GM21717 (cell line): Measurements from ENCODE around the gene ALOX15.
"Not testable (repeated sequence)": the region's sequence is repeated elsewhere in the genome, so short reads cannot be mapped to it uniquely, and the experiment has no call there.

Experiments used
- ATAC-seq: cut with Tn5 transposase; IDR thresholded peaks from one replicate; pipeline ENCODE4 v1.9.1; 2021; ENCODE audit warnings: mild to moderate bottlenecking, moderate library complexity; ENCODE audit not compliant: unreplicated experiment

Gene ALOX15

DNA sequence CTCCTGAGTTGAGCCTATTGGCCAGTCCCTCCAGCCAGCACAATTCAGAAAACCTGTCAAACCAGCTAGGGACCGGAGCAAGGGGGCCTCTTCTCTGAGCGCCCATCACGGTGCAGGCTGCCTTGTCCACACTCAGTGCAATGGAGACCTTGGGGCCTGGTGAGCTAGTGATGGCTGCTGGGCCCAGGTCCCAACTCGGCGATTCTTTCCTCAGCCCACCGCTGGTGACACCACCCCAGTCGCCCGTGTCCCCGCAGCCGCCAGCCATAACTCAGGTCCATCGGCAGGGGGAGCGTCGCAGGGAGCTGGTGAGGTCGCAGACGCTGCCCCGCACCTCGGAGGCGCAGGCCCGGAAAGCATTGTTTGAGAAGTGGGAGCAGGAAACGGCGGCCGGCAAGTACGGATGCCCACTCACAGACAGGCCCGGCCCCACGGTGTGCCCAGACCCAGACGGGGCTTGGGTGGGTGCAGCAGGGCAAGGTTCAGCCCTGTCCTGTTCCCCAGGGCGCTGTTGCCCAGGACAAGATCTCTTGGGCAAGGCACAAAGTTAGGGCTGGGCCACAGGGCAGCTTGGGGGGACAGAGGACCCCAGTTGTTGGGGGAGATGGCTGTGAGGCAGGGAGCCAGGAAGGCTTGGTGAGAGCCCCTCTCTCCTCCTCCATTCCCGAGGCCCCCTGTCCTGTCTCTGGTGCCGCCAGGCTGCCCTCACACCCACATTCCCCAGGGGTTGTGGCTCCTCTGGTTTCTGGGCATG lies 46.4 kb downstream of the ALOX15 start:
- ATAC-seq: no peak

DNA sequence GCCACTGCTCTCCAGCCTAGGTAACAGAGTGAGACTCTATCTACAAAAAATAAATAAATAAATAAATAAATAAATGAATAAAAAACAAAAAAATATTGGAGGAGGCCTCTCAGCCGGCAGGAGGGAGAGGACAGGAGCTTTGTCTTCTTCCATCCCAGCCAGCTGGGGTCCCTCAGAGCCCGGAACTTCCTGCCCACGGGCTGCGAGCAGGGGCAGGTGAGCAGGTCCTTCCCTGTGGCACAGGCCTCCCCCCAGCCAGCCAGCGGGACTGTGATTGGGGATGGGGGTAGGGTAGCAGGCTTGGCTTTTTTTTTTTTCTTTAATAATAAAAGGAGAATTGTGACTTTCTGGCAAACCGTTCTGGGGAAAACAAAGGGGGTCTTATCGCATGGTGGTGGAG lies 47.1 kb downstream of the ALOX15 start:
- ATAC-seq: no peak

DNA sequence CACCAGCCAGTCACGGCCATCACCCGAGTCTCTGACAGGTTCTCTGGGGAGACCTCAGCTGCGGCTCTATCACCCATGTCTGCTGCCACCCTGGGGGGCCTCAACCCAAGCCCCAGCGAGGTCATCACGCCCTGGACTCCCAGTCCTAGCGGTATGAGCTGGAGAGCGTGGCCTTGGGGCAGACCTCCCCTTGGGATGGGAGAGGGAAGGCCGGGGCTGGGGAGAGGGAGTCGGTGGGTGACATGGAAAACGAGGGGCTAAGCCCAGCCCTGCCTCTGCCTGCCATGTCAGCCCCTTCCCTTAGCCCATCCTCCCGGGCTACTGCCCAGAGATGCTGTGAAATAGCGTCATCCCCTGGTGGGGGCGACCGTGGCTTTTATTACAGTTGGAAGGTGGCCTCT lies 48.5 kb downstream of the ALOX15 start:
- ATAC-seq: no peak

DNA sequence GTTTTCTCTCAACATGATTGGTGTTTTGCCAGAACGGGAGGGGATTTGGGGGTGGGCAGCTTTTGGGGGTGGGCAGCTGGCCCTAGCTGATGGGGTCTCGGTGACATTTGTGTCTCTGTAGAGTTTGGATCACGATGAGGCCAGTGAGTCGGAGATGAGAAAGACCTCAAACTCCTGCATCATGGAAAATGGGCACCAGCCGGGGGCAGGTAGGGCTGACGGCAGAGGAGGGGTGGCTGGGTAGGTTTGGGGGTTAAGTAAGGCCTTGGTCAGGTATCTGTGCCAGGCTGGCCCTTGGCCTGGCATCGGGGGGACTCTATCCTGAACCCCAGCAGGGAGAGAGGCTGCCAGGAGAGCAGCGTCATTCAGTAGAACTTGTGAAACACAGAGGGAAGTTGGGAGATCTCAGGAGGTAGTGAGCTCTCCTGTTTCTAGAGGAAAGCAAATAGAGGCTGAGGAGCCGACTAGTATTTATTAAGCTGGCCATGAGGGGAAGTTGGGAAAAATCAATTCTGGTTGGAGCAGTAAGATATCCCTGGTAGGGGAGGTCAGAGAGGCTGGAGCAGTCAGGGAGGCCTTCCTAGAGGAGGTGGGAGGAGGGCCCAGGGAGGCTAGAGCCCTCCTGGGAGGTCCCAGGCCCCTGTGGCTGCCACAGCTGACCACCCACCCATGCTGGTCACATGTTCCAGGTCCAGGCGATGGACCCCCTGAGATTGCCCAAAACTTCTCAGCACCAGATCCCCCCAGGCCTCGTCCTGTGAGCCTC lies 49.1 kb downstream of the ALOX15 start:
- no peak for ATAC-seq

DNA sequence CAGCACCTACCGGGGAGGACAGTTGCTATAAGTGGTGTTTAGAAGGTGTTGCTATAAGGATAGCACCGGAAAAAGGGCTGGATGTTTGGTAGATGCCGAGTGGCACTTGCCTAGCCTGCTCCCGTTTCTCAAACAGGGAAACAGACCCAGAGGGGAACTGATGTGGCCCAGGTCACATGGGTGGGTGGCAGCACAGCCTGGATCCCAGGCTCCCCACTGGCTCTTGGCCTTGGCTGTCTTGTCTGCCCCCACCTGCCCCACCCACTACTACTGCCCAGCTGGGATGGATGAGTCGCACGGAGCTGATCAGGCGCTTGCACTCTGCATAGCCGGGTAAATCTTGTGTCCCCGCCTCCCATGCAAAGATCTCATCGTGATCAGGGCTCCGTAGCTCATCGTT lies 49.9 kb downstream of the ALOX15 start:
- no peak for ATAC-seq

DNA sequence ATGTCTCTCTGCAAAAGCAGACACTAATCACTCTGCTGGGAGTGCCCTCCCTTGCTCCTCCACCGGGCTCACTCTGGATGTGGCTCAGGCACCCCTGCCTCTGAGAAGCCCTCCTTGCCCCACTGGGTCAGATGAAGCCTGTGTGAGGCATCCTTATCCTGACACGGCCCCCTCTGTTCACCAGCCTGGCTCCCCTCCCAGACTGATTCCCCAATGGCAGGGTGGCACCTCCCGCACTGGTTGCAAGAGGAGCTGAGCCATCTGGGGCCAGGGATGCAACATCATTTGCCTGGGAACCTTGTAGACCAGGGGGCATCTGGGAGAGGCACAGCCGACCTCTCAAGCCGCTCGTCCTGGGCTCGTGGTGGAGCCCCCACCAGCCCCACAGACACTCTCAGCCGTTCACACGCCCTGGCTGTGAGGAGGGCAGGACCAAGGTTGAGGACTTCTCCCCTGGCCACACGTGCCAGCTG lies 50.5 kb downstream of the ALOX15 start:
- ATAC-seq: no peak

DNA sequence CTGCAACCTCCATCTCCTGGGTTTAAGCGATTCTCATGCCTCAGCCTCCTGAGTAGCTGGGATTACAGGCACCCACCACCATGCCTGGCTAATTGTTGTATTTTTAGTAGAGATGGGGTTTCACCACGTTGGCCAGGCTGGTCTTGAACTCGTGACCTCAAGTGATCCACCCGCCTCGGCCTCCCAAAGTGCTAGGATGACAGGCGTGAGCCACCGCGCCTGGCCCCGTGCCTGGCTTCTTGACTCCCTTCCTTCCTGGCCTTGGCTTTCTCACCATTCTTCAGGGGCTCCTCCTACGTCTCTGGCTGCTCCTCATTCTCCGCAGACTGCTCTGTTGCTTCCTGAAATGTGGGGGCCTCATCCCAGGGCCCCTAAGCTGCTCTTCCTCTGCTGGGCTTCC lies 51.4 kb downstream of the ALOX15 start:
- ATAC-seq: not testable (repeated sequence)

DNA sequence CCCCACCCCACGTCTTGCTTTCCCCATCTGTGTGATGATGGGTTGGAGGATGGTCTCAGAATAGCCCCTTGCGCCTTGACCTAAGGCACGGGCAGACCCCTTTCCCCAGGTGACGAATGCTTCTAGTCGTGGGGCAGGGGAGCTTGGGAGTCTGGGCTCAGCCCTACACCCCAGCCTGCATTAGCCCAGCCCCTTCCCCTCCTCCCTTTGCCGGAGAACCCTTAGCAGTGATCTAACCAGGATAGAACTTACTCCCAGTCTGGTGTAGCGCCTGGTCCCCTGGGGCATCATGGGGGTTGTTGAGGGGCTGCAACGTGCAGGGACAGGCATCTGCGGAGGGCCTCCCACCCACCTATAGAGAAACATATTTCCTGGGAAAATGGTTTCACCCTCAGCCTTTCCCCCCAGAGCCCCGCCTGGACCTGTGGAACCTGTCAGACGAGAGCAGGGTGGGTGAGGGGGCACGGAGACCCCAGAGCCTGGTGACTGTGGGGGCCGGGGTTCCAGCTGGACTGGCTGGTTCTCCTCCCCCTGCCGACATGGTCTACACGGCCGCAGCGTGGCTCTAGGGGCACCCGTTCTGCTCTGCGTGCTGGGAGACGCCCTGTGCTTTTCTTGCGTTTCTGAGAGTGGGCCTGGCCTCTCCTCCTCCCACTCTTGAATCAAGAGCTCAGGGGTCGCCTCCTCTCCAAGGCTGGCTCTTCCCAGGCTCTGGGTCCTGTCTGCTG lies 52.4 kb downstream of the ALOX15 start:
- ATAC-seq: no peak

DNA sequence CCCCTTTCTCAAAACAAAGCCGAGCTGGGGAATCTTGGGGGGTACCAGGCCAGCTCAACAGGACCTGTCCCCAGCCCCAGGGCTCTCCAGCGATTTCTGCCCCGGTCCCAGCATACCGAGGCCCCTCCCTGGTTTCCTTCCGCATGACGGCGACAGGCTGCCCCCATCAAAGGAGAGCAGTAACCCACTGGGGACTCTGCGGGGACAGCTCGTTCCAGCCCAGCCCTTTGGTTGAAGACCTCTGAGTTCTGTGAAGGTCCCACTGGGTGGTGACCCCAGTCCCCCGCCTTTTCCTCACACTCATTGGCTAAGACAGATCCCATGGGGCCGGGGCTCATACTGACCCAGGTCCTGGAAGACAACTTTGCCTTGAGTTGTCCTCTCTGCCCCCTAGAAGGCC lies 53.1 kb downstream of the ALOX15 start:
- no peak for ATAC-seq

DNA sequence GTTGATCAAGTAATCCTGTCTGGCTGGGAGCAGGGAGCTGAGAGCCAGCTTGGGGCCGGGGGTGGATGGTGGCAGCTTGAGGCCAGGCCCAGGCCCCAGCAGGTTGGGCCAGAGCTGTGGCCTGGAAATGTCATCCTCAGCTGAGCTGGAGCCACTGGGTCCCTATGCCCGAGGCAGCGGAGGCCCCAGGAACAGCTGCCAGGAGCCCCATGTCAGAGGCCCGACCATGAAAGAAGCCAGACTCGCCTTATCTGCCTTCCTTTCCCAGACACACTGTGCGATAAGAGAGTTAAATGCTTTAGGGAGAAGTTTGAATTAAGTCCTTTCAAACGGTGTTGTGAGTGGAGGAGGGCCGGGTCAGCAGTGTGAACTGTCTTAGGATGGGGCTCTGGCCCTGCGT lies 53.7 kb downstream of the ALOX15 start:
- no peak for ATAC-seq

DNA sequence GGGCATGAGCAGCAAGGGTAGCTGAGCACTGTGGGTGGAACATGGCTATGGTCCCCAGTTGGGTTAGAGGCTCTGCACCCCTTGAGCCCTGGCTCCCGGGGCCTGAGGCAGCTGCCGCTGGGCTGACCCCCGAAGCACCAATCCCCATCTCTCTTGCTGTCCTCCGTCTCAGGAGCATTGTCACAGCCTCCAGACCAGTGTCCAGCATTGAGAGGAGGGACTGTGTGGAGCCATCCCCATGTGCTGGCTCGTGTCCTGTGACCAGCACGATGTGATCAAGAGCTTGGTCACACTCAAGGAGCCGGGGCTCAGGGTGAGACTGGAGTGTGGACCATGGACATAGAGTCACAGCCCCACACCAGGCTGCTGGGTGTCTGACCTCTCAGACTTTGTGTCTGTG lies 54.3 kb downstream of the ALOX15 start:
- ATAC-seq: no peak

DNA sequence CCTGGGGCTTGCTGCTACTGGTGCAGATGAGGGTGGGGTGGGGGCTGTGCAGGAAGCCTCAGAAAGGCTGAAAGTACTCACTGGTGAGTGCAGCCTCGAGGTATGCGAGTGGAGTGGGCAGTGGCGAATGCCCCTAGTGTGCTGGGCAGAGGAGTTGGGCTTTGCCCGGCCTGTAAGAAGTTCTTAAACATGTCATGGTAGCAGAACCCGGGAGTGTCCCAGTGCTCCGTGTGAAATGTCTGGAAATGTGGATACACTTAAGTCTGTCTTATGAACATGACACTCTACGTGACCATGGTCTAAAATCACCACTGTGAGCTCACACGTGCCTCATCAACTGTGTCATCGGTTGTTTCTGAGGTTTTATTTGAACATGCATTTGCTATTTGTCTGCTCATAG lies 55.4 kb downstream of the ALOX15 start:
- ATAC-seq: no peak

DNA sequence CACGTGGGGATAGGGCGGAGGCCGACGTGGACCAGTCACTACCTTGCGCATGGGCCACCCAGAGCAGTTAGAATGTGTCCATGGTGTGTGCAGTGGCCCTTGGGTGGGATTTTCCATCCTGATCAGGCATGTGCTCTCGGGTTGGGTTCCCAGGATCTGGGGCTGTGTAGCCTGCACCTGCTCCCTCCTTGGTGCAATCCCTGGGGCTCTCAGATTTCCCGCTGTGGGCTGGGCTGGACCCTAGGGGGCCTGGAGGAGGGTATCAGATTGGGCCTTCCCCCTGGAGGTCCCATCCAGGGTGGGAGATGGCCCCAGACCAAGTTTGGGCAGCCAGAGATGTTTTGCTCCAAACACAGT lies 55.9 kb downstream of the ALOX15 start:
- ATAC-seq: no peak

DNA sequence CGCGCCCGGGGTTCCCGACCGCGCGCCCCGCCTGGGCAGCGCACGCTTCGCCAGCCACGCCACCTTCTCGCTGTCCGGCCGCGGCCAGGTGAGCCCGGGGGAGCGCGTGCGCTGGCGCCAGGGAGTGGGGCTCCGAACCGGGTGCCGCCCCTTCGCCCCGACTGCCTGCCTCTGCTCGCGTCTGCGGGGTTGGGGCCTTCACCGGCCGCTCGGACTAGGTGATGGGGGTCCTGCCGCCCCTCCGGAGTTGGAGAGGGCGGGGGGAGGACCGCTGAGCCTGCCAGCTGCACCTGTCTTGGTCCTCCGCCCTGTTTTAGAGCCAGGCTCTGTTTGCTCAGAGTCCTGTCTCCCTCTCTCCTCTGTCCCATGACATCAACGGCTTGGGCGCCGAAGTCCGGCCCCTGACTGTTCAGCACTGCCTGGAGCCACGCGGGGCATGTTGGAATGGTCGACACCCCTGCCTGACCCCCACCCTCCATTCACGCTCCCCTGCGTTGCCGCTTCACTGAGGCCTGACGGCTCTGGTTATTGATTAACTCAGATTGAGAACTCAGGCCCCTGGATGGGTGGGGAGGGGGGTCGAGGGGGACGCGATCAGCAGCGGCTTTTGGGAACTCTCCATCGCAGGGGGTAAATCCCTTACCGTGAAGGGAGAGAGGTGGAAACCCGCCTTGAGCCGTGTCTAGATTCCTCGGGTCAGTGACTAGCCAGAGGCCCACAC lies 56.4 kb downstream of the ALOX15 start:
- ATAC-seq: no peak

DNA sequence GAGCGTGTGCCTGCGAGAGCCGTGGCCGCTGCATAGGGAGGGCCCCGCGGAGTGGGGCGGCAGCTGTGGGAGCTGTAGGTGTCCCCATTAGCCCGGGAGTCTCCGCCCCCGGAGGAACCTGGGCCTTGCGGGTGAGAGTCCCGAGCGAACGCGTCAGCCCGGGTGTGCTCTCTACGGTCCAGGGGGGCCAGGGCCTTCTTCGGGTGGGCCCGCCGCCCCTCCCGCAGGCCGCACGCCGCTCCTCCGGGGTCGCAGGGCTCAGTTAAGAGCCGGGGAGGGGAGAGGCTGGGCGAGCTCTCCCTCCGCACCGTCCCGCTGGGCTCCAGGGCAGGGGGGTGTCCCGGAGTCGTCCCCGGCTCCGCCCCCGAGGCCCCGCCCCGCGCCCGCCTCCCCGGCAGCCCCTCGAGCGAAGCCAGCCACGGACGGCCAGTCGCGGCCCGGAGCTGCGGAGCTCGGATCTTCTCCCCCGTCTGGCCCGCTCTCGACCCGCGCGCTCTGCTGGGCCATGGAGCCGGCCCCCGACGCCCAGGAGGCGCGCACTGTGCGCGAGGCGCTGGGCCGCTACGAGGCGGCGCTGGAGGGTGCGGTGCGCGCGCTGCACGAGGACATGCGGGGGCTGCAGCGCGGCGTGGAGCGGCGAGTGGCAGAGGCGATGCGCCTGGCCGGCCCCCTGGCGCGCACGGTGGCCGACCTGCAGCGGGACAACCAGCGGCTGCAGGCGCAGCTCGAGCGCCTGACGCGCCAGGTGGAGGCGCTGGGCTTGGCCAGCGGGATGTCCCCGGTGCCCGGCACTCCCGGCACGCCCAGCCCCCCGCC lies 57.2 kb downstream of the ALOX15 start, which contains the start of gene SMTNL2:
SMTNL2 (plus strand) TSS at position 429 of the 816 bp plus-strand sequence; CDS start at position 506, 77 bp downstream.
- ATAC-seq: no peak

DNA sequence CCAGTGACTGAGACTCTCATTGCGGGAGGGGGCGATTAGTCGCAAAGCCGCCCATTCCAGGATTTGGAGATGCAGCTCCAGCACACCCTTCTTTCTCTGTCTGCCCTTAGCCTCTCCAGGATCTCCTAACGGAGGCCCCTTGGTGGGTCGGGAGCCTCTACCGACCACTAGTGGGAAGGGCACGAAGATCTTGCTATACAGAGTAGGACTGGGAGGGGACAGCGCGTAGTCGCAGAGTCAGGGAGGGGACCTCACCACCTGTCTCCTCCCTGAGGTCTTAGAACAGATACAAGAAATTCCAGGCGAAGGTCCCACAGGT lies 57.7 kb downstream of the ALOX15 start:
- no peak for ATAC-seq

DNA sequence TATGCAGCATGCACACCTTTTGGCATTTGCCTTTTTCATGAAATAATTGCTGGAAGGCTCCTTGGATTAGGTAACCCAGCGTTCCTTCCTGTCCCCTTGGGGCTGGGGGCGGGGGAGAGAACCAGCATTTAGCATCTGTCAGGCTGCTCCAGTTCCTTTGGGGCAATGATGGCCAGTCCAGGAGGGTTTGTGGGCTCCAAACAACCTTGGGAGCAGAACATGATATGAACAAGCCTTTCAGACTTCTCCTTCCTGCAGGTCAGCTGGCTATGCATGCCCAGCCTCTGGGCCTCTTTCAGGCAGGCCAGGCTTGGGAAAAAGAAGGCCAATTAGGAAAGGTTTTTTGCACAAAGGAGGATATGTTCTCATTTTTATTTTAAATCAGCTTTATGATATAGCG lies 58.3 kb downstream of the ALOX15 start:
- no peak for ATAC-seq

DNA sequence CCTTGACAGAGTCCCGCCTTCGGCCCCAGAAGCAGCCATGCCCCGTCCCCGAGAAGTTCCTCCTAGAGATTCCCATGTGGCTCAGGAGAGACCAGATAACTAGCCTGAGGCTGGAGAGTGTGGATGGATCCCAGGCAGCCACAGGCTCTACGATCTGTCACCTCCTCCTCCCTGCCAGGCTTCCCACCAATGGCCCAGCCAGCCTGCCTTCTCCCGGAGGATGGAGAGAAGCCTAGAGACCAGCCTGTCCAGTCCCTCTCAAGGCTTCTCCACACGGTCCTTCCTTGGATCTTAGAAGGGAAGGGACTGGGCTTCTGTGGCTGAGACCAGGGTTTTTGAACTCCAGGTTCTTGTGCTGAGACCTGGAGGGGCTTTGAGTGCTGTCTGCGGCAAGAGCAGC lies 58.8 kb downstream of the ALOX15 start:
- no peak for ATAC-seq

DNA sequence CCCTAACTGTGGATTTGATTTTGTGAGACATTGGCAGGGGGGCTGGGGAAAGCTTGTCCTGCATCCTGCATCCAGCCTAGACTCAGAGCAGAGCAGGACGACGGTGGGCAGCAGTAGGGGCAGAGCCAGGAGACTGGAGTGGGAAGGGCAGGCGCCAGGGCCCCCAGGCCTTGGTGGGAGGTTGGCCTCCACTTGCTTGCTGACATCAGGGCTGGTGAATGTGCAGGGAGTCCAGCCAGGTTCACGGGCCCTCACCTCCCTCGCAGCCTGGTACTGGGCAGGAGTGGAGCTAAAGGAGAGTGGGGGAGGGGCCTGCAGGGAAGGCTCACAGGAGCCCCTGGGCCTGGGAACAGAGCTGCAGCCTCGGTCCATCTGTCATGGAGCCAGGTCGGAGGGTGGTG lies 59.4 kb downstream of the ALOX15 start:
- ATAC-seq: no peak
